GM13976 (cell line): ENCODE results near the gene AFG1L.

Source experiments
- DNase-seq: peaks from one replicate; pipeline ENCODE4 v3.0.0; 2012; ENCODE audit warnings: low spot score
- CTCF ChIP-seq: IDR thresholded peaks from 2 replicates; pipeline ENCODE4 v1.5.1; 2012; ENCODE audit warnings: borderline replicate concordance, mild to moderate bottlenecking; ENCODE audit not compliant: insufficient read depth; ENCODE audit errors: extremely low read depth, missing control alignments, control extremely low read depth
- in situ Hi-C: fragments of 300-500 bp; cut with MboI; formaldehyde crosslinking; loops from one replicate; pipeline ENCODE4 v1.12.0; 2022; ENCODE audit warnings: low sequenced_read_pairs, mixed read lengths, inconsistent platforms; ENCODE audit not compliant: unreplicated experiment

AFG1L gene

GRCh38 chr6:108275976-108276375 is 18.9 kb upstream of the AFG1L start:
- in situ Hi-C loops = no loop called here
- TF ChIP-seq CTCF = no peak
- no peak for DNase-seq

GRCh38 chr6:108277295-108277694 is 17.6 kb upstream of the AFG1L start:
- in situ Hi-C loops = no loop called here

GRCh38 chr6:108277831-108278230 is 17.0 kb upstream of the AFG1L start:
- no peak for DNase-seq
- no peak for TF ChIP-seq CTCF
- in situ Hi-C loops = no loop called here

More at GRCh38 chr6:108277295-108277694, 17.6 kb upstream of the AFG1L start:
- no peak for TF ChIP-seq CTCF
- no peak for DNase-seq

- TF ChIP-seq CTCF = no peak
- no peak for DNase-seq
- in situ Hi-C loops = no loop called here
These were observed 9.5 kb upstream of the AFG1L start for GRCh38 chr6:108285381-108285780.

GRCh38 chr6:108286366-108286765 is 8.5 kb upstream of the AFG1L start:
- in situ Hi-C loops = no loop called here
- TF ChIP-seq CTCF = no peak
- DNase-seq = no peak

GRCh38 chr6:108287373-108287772 is 7.5 kb upstream of the AFG1L start:
- no peak for TF ChIP-seq CTCF
- in situ Hi-C loops = no loop called here
- DNase-seq = no peak

- DNase-seq = no peak
- in situ Hi-C loops = no loop called here
- no peak for TF ChIP-seq CTCF
These were observed 6.1 kb upstream of the AFG1L start for GRCh38 chr6:108288742-108289141.
